GM19240 (cell line): ENCODE measurements around the gene LGR6.
"Not testable (repeated sequence)": the region's sequence is repeated elsewhere in the genome, so short reads cannot be mapped to it uniquely, and the experiment has no call there.

Source experiments
- DNase-seq: peaks from one replicate; pipeline ENCODE4 v3.0.0; 2011; ENCODE audit warnings: low spot score; ENCODE audit not compliant: insufficient read length

Gene LGR6

DNA sequence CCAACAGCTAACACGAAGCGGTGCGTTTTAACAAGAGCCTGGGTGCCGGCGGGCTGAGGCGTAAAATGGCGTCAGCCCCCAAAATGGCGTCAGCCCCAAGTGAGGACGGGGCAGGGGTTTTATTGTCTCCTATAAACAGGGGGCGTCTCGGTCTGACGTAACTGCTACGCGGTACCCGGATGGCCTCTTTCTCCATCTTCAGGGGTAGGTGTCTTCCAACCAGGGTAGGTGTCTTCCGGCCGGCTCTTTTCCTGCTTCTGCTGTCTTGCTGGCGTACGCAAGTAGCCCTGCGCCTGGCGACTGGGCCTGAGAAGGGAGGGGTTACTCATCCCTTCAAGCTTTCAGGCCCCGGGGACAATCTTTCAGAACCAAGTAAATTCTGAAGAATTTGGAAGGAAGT, 45.3 kb downstream of the LGR6 start:
- DNase-seq, result no peak

DNA sequence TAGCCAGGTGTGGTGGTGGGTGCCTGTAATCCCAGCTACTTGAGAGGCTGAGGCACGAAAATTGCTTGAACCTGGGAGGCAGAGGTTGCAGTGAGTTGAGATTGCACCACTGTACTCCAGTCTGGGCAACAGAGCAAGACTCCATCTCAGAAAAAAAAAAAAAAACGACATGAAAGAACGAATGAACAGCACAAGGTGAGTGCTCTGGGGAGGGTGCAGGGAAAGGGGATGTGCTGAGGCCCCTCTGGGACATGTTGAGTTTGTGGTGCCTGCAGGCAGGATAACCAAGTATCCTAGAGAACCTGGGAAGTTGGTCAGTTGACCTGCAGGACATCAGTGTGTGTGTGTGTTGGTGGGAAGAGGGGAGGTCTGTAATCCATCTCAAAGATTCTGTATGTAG, 46.6 kb downstream of the LGR6 start:
- not testable (repeated sequence) for DNase-seq

DNA sequence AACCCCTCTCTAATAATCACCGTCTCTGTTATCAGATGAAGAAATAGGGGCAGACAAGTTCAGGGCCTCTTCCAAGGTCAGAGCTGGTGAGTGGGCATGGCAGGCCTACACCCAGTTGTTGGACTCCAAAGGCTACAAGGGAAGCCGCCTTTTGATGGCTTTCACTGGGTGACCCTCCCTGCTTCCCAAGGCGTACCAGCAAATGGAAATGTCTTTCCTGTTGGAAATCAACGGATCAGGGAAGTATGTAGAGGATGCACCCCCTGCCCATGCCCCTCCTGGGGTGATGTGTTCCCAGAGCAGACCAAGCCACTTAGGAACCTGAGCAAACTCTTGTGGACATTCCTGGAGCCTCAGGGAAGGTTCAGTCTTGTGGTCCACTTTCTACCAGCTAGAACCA, 47.4 kb downstream of the LGR6 start:
- DNase-seq, result no peak

DNA sequence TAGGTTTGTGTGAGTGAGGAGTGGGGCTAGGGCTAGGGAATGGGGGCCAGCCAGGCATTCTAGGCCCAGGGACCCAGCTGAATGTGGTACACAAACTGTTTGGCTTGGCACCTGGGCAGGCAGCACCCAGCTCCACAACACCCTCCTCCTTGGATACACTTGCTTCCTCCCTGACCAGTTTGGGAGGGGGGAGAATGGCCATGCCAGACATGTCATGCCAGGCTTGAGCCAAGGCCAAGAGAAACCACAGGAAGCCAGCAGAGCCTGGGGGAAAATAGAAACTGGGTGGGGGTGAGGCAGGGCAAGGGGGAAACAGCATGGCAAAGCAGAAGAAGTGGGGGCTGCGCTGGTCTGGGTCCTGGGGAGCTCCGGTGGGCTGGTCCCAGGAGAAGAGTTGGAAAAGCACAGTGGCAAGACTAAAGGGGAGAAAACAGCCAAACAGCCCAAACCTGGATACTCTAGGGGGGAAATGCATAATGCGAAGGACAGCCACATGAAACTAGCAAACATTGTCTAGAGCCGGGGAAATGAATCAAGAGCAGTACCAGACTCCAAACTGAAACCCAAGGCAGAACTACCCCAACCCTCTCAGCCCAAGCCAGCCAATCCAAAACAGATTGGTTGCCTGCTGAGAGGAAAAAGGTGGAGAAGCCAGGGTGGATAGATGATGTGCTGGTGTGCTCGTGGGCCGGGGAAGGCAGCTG, 47.9 kb downstream of the LGR6 start:
- no peak for DNase-seq

DNA sequence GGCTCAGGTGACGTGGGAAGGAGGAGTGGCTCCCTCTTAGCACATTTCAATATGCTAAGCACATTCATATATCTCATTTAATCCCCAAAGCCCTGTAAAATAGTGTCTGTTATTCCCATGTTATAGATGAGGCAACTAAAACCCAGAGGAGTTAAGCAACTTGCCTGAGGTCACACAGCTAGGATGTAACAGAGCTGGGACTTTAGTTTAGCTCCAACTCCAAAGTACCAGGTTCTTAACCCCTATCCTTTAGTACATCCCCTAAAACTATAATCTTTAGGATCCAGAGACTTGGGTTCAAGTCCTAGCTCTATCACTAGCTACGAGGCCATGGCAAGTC, 48.5 kb downstream of the LGR6 start:
- no peak for DNase-seq

DNA sequence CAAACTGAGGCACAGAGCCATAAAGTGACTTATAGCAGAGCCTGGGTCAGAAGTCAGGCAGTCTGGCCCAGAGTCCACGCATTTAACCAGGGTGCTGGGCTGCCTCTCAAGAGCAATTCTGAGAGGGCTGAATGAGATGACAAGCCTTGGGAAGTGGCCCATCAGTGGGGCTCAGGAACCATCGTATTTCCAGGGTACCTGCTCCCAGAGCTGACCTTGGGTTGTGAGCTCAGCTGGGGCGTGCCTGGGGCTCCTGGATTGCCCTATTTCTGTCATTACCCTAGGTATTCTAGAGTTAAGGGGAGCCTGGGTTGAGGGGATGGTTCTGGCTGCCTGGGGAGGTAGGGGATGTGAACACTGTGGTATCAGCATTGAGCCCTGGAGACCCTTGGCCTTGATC, 49.4 kb downstream of the LGR6 start:
- no peak for DNase-seq

DNA sequence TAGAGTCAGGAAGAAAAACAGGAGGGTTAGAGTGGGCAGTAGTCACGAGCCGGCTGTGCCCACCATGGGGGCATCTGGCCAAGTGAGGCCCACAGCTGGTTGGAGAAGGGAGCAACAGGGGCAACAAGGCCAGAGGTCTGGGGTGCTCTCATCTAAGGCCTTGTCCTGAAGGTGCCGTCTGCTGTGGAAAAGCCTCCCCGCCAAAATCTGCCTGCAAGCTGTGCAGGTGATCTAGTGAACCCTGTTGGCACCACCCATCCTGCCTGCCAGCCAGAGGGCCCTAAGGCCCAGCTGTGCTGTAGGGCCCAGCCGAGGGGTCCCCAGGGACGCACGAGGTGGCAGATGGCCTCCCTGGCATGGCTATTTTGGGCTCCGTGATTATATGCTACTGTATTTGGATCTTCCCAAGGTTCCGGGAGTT, 51.3 kb downstream of the LGR6 start:
- no peak for DNase-seq

DNA sequence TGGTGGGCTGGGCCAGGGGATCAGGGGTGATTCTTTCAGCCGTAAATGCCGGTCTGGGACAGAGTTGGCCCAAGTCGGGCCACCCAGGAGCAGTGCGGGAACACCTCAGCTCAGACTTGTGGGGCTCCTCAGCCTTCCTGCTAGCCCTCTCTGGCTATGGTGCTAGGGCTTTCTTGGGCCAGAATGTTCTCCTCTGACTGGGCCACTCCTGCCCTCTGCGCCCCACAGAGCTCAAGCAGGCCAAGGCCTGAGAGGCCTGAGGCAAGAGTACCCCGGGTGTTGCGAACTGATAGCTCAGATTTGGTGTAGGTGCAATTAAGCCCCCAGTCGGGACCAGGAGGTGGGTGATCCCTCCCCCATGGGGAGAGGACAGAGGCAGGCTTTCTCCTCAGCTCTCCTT, 51.8 kb downstream of the LGR6 start:
- no peak for DNase-seq

DNA sequence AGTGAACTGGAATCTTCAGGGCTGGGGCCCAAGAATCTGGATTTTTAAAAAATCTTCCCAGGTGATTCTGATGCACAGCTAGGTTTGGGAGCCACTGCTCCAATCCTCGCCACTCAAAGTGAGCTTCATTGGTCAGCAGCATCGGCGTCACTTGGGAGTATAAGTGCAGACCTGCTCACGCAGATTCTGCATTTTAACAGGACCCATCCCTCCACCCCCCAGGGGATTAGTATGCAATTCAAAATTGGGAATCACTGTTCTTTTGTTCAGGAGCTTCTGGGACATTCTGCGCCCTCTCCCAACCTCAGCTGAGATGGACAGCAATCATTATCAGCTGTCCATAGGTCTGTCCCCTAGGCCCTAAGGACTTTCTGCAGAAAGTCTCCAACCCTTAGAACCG, 53.5 kb downstream of the LGR6 start:
- DNase-seq, result no peak

DNA sequence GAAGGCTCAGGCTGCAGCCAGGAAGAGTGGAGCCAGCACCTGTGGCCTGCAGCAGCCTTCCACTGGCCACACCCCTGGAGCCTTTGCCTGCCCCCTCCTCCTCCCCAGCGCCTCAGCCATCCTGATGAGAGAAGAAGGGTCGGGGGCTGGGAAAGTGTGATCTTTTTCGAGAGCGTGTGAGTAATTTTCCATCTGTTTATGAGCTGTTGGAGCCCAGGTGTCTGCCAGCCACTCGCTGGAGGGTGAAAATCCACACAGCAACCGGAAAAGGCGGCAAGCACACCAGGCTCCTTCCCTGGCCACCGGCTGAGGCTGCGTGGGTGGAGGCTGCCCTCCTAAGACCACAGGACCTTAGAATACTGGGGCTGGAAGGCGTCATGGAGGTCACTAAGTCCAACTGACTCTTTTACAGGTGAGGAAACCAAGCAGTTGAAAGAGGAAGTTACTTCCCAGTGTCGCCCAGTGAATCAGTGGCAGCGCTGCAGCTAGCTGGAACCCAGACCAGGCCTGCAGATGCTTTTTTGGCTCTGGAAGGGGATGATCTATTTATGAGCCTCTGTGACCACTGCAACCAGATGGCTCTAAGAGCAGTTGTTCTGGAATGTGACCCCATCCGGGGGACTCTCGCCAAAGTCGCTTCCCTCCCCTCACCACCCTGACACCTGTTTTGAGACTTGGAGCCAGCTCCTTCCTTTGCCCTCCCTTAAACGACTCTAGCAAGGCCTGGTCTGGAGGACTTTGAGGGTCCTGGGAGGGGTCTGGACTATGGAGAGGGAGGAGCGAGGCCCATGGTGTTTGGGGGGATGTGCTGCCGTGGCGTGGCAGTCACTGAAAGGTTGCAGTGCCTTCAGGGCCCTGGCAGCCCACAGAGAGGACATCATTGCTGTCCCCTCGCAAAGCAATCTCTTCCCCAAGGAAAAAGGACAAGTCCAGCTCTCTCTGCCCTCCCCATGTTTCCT, 54.5 kb downstream of the LGR6 start:
- DNase-seq, result no peak

DNA sequence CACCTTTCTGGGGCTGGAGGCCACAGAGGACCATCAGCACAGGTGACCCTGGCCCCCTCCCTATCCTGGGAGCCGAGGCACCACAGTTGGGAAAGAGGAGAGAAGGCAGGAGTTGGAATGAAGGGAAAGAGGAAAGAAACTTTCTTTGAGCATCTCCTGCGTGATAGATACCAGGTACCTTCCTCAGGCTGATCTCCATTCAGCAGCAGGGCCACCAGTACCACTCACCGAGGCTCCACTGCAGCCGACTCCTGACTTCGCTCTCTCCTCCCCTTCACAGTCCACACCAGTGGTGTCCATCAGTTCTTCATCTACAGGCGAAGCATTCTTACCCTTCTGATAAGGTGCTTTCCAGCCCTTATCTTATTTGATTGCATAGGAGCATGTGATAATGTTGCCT, 55.3 kb downstream of the LGR6 start:
- DNase-seq, result no peak

DNA sequence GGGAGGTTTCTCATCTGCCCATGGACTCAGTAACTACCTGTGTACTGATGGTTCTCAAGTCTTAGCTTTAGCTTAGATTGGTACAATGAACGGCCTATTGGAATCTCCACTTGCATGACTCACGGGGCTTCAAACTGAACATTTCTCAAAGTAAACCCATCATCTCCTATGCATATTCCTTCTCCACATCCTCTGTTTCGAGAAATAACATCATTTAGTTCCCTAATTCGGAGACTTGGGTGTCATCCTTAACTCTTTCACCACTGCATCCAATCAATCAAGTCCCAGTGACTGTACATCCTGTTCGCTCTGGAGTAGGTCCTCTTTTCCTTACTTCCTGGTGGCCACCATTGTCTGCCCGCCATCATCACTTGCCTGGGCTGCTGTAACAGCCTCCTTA, 55.8 kb downstream of the LGR6 start:
- no peak for DNase-seq

DNA sequence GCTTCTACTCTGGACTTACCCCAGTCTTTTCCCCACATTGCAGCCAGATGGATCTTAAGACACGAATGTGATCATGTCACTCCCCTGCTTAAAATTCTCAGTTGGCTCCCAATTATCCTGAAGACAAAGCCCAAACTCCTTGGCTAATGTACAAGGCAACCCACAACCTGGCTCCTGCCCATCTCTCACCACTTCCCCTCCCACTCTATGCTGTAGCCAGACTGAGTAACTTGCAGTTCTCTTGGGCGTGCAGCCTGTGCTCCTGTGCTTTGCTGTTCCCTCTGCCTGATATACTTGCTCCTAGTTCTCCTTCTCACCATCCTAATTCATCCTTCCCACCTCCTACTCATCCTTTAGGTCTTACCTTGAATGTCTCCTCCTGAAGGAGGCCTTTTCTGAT, 56.2 kb downstream of the LGR6 start:
- DNase-seq, result no peak

DNA sequence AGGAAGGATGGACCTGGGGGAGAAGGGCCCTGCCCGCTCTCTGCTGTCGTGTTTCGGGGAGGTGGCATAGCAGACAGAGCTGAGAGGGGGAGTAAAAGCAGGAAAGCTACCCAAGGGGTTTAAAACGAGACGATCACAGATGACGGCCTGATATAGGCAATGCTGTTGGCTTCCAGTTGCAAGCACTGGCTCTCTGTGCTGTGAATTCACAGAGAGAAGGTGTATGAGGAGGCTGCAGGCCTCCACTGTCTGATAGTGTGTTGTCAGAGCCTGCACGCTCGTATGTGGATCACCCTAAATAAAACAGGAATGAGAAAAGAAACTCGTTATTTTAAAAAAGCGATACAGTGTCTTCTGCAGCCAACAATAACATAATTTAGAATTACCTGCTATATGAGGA, 57.4 kb downstream of the LGR6 start:
- DNase-seq, result no peak

DNA sequence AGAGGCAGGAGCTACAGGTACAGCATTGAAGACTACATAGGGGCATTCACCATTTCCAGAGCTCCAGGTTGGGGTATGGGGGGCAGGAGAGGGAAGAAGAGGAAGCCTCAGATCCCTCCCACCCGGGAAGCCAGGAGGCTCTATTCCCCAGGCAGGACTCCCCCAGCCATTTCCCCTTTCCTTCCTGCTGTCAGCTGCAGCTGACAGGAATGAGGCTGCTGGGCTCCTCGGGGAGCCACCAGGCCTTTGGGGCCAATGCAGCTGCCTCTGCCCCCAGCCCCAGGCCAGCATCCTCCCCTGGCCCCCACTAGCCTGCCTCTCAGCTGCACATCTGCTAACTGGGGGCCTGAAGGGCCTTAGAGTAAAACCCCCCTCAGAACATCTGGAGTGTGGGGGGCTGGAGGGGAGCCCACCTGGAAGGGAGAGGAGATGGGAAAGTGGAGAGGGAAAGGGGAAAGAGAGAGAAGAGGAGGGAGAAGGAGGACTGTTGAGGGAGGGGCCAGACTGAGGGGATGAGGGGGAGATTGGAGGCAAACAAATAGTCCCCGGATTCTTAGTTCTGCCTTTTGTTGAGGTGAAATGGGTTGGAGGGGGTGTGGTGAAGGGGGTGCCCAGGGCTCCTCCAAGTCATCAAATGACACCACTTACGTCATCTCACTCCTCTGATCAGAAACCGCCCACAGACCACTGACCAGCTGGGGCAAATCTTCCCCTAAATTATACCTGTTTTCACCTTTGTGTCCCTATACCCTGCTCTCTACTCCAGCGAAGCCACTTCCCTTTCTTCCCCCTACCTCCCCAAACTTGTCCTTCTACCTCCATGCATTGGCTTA, 58.0 kb downstream of the LGR6 start:
- no peak for DNase-seq

DNA sequence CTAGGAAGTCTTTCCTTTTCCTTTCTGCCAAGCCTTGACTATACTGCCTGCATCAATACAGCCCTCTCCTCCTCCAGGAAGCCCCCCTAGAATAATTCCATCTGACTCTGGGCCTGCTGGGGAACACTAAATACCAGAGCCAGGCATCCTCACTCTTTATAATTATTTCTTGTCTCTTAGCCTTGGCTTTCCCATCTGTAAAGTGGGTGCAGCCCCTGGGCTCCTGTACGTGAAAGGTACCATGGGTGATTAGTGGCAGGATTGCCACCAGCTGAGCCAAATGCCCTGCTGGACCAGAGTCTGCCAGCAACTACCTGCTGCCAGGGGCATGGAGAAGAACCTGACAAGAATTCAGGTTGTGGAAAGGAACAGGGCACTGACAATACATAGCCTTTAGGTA, 58.7 kb downstream of the LGR6 start:
- no peak for DNase-seq

DNA sequence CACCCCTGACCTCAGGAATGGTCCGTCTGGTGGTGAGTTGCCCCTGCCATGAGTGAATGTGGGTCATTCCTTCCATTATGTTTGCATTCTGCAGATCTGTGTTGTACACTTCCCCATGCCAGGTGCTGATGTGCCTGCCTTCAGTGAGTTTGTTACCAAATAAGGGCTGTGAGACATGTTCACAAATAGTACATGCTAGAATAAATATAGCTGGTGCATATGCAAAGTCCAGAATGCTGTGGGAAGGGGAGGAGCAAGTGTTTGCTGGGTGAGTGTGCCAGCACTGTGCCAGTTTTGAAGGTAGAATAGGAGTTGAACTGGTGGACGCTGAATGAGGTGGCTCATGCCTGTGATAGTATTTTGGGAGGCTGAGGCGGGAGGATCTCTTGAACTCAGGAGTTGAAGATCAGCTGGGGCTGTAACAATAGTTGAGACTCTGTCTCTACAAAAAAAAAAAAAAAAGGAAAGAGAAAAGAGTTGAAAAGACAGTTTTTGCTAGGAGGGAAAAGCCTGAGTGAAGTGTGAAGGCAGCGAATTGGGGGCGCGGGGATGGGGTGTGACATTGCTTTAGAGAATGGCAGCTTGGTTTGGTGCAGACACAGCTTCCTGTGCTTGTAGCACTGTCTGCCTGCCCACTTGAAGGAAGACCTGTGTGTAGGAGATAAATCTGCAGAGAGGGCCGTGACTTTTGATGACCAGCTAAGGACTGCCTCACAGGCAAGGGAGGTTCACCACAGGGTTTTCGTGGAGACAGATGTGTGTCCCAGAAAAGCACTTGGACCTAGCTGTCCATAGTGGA, 61.1 kb downstream of the LGR6 start:
- DNase-seq, result no peak

DNA sequence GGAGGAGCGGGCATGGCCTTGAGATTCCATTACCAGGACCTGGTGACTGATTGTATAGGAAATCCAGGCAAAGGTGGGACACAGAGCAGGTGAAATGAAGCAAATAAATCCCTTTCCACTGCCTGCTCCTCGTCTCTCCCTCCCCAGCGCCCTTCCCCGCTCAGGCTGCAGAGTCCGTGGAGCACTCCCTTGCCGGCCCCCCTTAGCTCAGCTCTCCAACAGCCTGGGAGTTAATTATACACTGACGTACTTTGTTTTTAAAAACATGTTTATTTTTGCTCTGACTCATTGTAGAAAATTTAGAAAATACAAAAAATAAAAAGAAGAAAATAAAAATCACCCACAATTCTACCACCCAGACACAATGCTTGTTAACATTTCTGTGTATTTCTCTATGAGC, 61.7 kb downstream of the LGR6 start:
- DNase-seq, result no peak

DNA sequence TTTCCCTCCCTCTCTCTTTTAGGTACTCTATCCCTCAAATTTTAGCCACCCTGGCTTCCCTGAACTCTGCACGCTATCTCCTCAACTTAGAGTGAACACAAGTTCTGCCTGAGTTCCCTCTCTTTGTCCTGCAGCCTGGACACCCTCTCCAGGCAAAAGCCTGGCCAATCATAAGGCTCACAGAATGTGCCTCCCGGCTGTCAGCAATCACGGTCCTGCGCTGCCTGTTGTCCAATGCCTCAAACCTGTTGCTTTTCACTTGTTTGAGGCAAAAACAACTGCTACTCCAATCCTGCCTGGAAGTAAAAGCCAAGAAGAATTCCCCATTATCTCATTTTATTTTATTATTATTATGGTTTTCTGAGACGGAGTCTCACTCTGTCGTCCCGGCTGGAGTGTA, 66.1 kb downstream of the LGR6 start:
- DNase-seq, result no peak

DNA sequence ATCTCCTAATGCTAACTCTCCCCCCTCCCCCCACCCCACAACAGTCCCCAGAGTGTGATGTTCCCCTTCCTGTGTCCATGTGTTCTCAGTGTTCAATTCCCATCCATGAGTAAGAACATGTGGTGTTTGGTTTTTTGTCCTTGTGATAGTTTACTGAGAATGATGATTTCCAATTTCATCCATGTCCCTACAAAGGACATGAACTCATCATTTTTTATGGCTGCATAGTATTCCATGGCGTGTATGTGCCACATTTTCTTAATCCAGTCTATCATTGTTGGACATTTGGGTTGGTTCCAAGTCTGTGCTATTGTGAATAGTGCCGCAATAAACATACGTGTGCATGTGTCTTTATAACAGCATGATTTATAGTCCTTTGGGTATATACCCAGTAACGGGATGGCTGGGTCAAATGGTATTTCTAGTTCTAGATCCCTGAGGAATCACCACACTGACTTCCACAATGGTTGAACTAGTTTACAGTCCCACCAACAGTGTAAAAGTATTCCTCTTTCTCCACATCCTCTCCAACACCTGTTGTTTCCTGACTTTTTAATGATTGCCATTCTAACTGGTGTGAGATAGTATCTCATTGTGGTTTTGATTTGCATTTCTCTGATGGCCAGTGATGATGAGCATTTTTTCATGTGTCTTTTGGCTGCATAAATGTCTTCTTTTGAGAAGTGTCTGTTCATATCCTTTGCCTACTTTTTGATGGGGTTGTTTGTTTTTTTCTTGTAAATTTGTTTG, 67.8 kb downstream of the LGR6 start:
- not testable (repeated sequence) for DNase-seq

DNA sequence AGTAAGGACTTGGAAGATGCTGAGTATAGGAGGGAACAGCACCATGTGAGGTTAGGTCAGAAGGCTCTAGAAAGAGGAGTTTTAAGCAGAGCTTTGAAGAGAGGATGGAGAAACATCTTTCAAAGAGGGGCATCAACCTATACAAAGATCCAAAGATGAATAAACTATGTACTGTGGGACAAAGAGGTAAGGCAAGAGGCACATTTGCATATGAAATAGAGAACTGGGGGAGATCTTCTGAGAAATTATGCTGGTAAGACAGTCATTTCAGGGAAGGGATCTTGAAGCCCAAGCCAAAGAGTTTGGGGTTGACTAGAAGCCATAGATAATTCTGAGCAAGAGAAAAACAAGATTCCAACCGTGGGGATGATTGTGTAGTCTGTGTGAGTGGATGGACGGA, 70.0 kb downstream of the LGR6 start:
- no peak for DNase-seq
